Nephron (organoid): ENCODE data around the gene DGCR8.

Experiments used
- H3K27ac Mint-ChIP-seq, 3 experiments: 2 replicates each; pipeline ENCODE4 v1.8.0; 2020; ENCODE audit warnings: mixed read lengths in 3 of 3, mild to moderate bottlenecking in 2 of 3, moderate library complexity in 1 of 3
- H3K27me3 Mint-ChIP-seq: 2 replicates; pipeline ENCODE4 v1.8.0; 2021; ENCODE audit warnings: low read depth, mild to moderate bottlenecking, moderate library complexity, mixed read lengths
- H3K36me3 Mint-ChIP-seq: 2 replicates; pipeline ENCODE4 v1.8.0; 2020; ENCODE audit warnings: low read depth, mixed read lengths
- H3K4me1 Mint-ChIP-seq: 2 replicates; pipeline ENCODE4 v1.8.0; 2020; ENCODE audit warnings: mixed read lengths
- H3K4me3 Mint-ChIP-seq, 3 experiments: 2 replicates each; pipeline ENCODE4 v1.8.0; 2020; ENCODE audit warnings: mild to moderate bottlenecking in 3 of 3, mixed read lengths in 3 of 3, moderate library complexity in 2 of 3
- H3K9me3 Mint-ChIP-seq: 2 replicates; pipeline ENCODE4 v1.8.0; 2020; ENCODE audit warnings: mixed read lengths
- TF ChIP-seq, protein P1 (sequence below), 3 experiments: fragments of 200-600 bp; sonication (generic); IDR thresholded peaks; one replicate each; pipeline ENCODE4 v1.5.0; 2021; ENCODE audit warnings: antibody characterized with exemption in 3 of 3; ENCODE audit not compliant: unreplicated experiment in 3 of 3

DGCR8 gene

GRCh38 chr22:20150381-20151275 is 70.6 kb downstream of the DGCR8 start, which contains the start of gene CCDC188:
Gene CCDC188, minus strand, starts transcription at chr22:20151055. Its CDS starts 69 bp downstream, at chr22:20150986.
- no peaks in the 10 kb centered on the region for H3K9me3 Mint-ChIP-seq
- H3K36me3 Mint-ChIP-seq: no peaks in the 10 kb centered on the region
- H3K4me1 Mint-ChIP-seq: peaks cover 5% of the 10 kb centered on the region
- no peak within 1 kb of the TSS for H3K4me3 Mint-ChIP-seq
- no peaks in the 10 kb centered on the region for H3K27me3 Mint-ChIP-seq
- TF ChIP-seq, protein P1, sequence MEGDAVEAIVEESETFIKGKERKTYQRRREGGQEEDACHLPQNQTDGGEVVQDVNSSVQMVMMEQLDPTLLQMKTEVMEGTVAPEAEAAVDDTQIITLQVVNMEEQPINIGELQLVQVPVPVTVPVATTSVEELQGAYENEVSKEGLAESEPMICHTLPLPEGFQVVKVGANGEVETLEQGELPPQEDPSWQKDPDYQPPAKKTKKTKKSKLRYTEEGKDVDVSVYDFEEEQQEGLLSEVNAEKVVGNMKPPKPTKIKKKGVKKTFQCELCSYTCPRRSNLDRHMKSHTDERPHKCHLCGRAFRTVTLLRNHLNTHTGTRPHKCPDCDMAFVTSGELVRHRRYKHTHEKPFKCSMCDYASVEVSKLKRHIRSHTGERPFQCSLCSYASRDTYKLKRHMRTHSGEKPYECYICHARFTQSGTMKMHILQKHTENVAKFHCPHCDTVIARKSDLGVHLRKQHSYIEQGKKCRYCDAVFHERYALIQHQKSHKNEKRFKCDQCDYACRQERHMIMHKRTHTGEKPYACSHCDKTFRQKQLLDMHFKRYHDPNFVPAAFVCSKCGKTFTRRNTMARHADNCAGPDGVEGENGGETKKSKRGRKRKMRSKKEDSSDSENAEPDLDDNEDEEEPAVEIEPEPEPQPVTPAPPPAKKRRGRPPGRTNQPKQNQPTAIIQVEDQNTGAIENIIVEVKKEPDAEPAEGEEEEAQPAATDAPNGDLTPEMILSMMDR (IDR thresholded peaks at IDR 0.05; ENCODE audit: unreplicated experiment in 3 of 3): no peak
- no peak within 1 kb of the TSS for H3K27ac Mint-ChIP-seq

GRCh38 chr22:20151276-20151588 is 71.2 kb downstream of the DGCR8 start:
- H3K9me3 Mint-ChIP-seq: no peaks in the 10 kb centered on the region
- H3K27me3 Mint-ChIP-seq: no peaks in the 10 kb centered on the region
- H3K36me3 Mint-ChIP-seq: no peaks in the 10 kb centered on the region
- H3K4me3 Mint-ChIP-seq: no peak overlapping the region
- TF ChIP-seq, protein P1 (IDR thresholded peaks at IDR 0.05; ENCODE audit: unreplicated experiment in 3 of 3): no peak
- no peak overlapping the region for H3K27ac Mint-ChIP-seq
- H3K4me1 Mint-ChIP-seq: peaks cover 5% of the 10 kb centered on the region

DNA sequence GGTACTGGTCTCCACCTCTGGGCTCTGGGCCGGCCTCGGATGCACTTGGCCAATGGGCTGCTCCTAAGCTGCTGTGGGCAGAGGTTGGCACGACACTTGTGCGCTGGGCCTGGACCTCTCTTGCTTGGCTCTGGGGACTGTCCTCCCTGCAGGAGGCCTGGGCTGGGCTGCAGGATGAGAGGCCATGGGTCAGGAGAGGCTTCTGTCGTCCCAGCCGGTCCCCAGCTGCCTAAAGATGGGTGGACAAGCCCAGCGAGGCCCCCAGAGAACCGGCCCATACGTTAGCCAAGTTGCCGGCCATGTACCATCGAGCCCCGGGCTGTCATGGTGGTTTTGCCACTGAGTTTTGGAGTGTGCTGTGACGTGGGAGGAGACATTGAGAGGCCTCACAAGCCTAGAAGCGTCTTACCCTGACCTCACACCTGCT is 72.4 kb downstream of the DGCR8 start:
- no peaks in the 10 kb centered on the region for H3K36me3 Mint-ChIP-seq
- H3K27me3 Mint-ChIP-seq: peaks cover 4% of the 10 kb centered on the region
- TF ChIP-seq, protein P1 (IDR thresholded peaks at IDR 0.05; ENCODE audit: unreplicated experiment in 3 of 3): no peak
- no peak overlapping the region for H3K27ac Mint-ChIP-seq
- H3K4me3 Mint-ChIP-seq: no peak overlapping the region
- no peaks in the 10 kb centered on the region for H3K9me3 Mint-ChIP-seq
- H3K4me1 Mint-ChIP-seq: no peaks in the 10 kb centered on the region

DNA sequence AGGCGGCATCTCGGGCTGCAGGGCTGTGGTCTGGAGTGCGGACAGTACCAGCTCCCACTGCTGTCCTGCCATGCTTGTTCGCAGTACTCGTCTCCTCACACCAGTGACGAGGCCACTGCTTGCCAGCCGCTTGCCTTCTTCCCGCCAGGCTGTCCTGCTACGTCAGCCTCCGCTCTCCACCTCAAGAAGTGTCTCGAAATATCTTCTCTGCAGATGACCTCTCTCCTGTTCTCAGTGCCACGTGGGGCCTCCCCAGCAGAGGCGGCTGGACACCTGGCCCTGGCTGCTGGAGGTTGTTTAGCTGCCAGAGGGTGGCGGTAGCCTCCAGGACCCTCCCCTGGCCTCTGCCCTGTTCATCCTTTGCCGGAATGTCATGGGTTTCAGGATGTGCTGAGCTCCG is 73.9 kb downstream of the DGCR8 start:
- Mint-ChIP-seq H3K4me1 (no peaks in the 10 kb centered on the region), H3K27ac (no peak overlapping the region), H3K9me3 (no peaks in the 10 kb centered on the region), H3K36me3 (no peaks in the 10 kb centered on the region), H3K27me3 (peaks cover 4% of the 10 kb centered on the region), H3K4me3 (no peak overlapping the region)
- TF ChIP-seq, protein P1 (IDR thresholded peaks at IDR 0.05; ENCODE audit: unreplicated experiment in 3 of 3): no peak

GRCh38 chr22:20154602-20155187 is 74.7 kb downstream of the DGCR8 start:
- no peaks in the 10 kb centered on the region for H3K4me1 Mint-ChIP-seq

More at GRCh38 chr22:20154602-20155187, 74.7 kb downstream of the DGCR8 start:
- TF ChIP-seq, protein P1 (IDR thresholded peaks at IDR 0.05; ENCODE audit: unreplicated experiment in 3 of 3): no peak
- Mint-ChIP-seq H3K9me3 (no peaks in the 10 kb centered on the region), H3K4me3 (no peak overlapping the region), H3K36me3 (no peaks in the 10 kb centered on the region), H3K27ac (no peak overlapping the region), H3K27me3 (peaks cover 4% of the 10 kb centered on the region)
